LNCaP clone FGC (cell line): ENCODE data around the gene TTC31.

ENCODE experiments used
- DNase-seq: peaks from one replicate; pipeline ENCODE4 v3.0.0-alpha.2; 2011; ENCODE audit warnings: low read depth
- H3K4me3 ChIP-seq: 2 replicates; pipeline ENCODE4 v1.5.1; 2011; ENCODE audit warnings: mild to moderate bottlenecking, low read depth, low read length, control low read depth
- CTCF ChIP-seq: IDR thresholded peaks from 2 replicates; pipeline ENCODE4 v1.5.1; 2012; ENCODE audit warnings: mild to moderate bottlenecking; ENCODE audit not compliant: control insufficient read depth, insufficient read depth; ENCODE audit errors: extremely low read depth

Gene TTC31

GRCh38 chr2:74527741-74528140, 44.9 kb downstream of the TTC31 start:
- TF ChIP-seq CTCF = no peak
- DNase-seq = no peak
- H3K4me3 ChIP-seq = no peak overlapping the region

GRCh38 chr2:74528600-74529356, 45.9 kb downstream of the TTC31 start:
- peak overlapping the region; percentile 83 for H3K4me3 ChIP-seq
- TF ChIP-seq CTCF = no peak
- DNase-seq = no peak

GRCh38 chr2:74529357-74530238, 46.7 kb downstream of the TTC31 start, which contains the start of the genes AUP1 and HTRA2:
TSS of gene AUP1 (minus strand) at chr2:74529706. CDS start at chr2:74529629, 77 bp downstream.
TSS of gene HTRA2 (plus strand) at chr2:74529933. CDS start at chr2:74530007, 74 bp downstream.
- DNase-seq = peak; percentile 90
- no peak for TF ChIP-seq CTCF

GRCh38 chr2:74530239-74531187, 47.6 kb downstream of the TTC31 start:
- DNase-seq = no peak
- TF ChIP-seq CTCF = no peak
- peak overlapping the region; percentile 83 for H3K4me3 ChIP-seq

More at GRCh38 chr2:74529357-74530238, 46.7 kb downstream of the TTC31 start, which contains the start of the genes AUP1 and HTRA2:
- peak within 1 kb of the TSS; percentile 83 for H3K4me3 ChIP-seq

GRCh38 chr2:74531666-74532065, 48.8 kb downstream of the TTC31 start:
- no peak overlapping the region for H3K4me3 ChIP-seq
- DNase-seq = no peak
- TF ChIP-seq CTCF = no peak

- no peak overlapping the region for H3K4me3 ChIP-seq
- DNase-seq = no peak
- peak; percentile 52 for TF ChIP-seq CTCF
These were observed 49.3 kb downstream of the TTC31 start for GRCh38 chr2:74532222-74532621.
